Nephron (organoid): ENCODE results near the gene MOB3B.

Experiments
- H3K27ac Mint-ChIP-seq, 3 experiments: 2 replicates each; pipeline ENCODE4 v1.8.0; 2020; ENCODE audit warnings: mixed read lengths in 3 of 3, mild to moderate bottlenecking in 2 of 3, moderate library complexity in 1 of 3
- H3K27me3 Mint-ChIP-seq: 2 replicates; pipeline ENCODE4 v1.8.0; 2021; ENCODE audit warnings: low read depth, mild to moderate bottlenecking, moderate library complexity, mixed read lengths
- H3K36me3 Mint-ChIP-seq: 2 replicates; pipeline ENCODE4 v1.8.0; 2020; ENCODE audit warnings: low read depth, mixed read lengths
- H3K4me1 Mint-ChIP-seq: 2 replicates; pipeline ENCODE4 v1.8.0; 2020; ENCODE audit warnings: mixed read lengths
- H3K4me3 Mint-ChIP-seq, 3 experiments: 2 replicates each; pipeline ENCODE4 v1.8.0; 2020; ENCODE audit warnings: mild to moderate bottlenecking in 3 of 3, mixed read lengths in 3 of 3, moderate library complexity in 2 of 3
- H3K9me3 Mint-ChIP-seq: 2 replicates; pipeline ENCODE4 v1.8.0; 2020; ENCODE audit warnings: mixed read lengths
- TF ChIP-seq, protein P1 (sequence below), 3 experiments: fragments of 200-600 bp; sonication (generic); IDR thresholded peaks; one replicate each; pipeline ENCODE4 v1.5.0; 2021; ENCODE audit warnings: antibody characterized with exemption in 3 of 3; ENCODE audit not compliant: unreplicated experiment in 3 of 3

Gene MOB3B

DNA sequence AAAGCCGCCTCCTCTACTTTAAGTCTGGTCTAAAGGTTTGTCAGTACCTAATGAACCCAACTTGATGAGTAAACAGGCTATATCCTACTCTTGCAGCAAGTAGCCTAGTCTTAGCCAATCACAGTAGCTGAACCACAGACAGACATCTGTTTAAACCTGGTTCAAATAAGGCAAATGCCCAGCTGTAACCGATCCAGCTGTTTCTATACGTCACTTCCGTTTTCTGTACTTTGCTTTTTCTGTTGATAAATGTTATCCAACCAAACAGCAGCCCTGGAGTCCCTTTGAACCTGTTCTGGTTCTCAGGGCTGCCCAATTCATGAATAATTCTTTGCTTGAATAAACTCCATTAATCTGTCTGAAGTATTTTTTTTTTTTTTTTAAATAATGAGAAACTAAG, 155.8 kb downstream of the MOB3B start:
- peak overlapping the region; percentile 2 to 46 (median 36) for H3K27ac Mint-ChIP-seq

DNA sequence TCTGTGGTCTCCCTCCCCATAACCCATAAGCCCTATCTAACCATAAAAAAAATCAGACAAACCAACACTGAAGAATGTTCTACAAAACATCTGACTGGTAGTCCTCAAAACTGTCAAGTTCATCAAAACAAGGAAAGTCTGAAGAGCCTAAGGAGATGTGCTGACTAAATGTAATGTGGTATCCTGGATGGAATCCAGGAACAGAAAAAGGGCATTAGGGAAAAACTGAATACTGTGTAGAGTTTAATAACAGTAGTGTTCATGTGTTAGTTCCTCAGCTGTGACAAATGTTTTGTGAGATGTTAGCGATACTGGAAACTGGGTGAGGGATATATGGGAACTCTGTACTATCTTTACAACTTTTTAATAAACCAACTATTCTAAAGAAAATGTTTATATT, 157.0 kb downstream of the MOB3B start:
- Mint-ChIP-seq H3K36me3 (no peaks in the 10 kb centered on the region), H3K27me3 (peaks cover 4% of the 10 kb centered on the region), H3K4me1 (peaks cover 61% of the 10 kb centered on the region), H3K27ac (peak overlapping the region; percentile 23 to 85 (median 75)), H3K4me3 (no peak overlapping the region), H3K9me3 (no peaks in the 10 kb centered on the region)
- TF ChIP-seq, protein P1, sequence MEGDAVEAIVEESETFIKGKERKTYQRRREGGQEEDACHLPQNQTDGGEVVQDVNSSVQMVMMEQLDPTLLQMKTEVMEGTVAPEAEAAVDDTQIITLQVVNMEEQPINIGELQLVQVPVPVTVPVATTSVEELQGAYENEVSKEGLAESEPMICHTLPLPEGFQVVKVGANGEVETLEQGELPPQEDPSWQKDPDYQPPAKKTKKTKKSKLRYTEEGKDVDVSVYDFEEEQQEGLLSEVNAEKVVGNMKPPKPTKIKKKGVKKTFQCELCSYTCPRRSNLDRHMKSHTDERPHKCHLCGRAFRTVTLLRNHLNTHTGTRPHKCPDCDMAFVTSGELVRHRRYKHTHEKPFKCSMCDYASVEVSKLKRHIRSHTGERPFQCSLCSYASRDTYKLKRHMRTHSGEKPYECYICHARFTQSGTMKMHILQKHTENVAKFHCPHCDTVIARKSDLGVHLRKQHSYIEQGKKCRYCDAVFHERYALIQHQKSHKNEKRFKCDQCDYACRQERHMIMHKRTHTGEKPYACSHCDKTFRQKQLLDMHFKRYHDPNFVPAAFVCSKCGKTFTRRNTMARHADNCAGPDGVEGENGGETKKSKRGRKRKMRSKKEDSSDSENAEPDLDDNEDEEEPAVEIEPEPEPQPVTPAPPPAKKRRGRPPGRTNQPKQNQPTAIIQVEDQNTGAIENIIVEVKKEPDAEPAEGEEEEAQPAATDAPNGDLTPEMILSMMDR (IDR thresholded peaks at IDR 0.05; ENCODE audit: unreplicated experiment in 3 of 3): no peak

More for the DNA sequence above, 155.8 kb downstream of the MOB3B start:
- TF ChIP-seq, protein P1 (IDR thresholded peaks at IDR 0.05; ENCODE audit: unreplicated experiment in 3 of 3): no peak
- no peak overlapping the region for H3K4me3 Mint-ChIP-seq
- H3K9me3 Mint-ChIP-seq: no peaks in the 10 kb centered on the region
- no peaks in the 10 kb centered on the region for H3K36me3 Mint-ChIP-seq
- peaks cover 54% of the 10 kb centered on the region for H3K4me1 Mint-ChIP-seq
- peaks cover 4% of the 10 kb centered on the region for H3K27me3 Mint-ChIP-seq

DNA sequence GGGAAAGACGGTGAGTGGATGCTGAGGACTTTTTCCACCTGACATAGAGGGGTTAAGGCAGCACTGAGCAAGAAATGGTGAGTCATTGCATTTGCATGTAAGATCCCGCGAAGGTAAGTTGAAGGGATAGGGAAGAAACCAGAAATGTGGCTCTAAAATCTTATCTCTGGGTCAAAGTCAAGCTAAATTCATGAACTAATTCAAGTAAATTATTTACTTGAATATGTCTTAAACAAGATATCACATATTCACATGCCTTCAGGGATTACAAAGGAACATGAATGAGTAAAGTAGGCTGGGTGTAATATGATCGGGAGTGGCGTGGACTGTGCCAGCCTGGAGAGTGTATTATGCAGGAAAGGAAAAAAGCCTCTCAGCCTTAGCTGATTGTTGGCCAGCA, 158.2 kb downstream of the MOB3B start:
- TF ChIP-seq, protein P1 (IDR thresholded peaks at IDR 0.05; ENCODE audit: unreplicated experiment in 3 of 3): no peak
- no peaks in the 10 kb centered on the region for H3K9me3 Mint-ChIP-seq
- H3K4me1 Mint-ChIP-seq: peaks cover 63% of the 10 kb centered on the region
- peak overlapping the region; percentile 85 to 91 (median 87) for H3K27ac Mint-ChIP-seq
- no peaks in the 10 kb centered on the region for H3K36me3 Mint-ChIP-seq
- peaks cover 4% of the 10 kb centered on the region for H3K27me3 Mint-ChIP-seq
- no peak overlapping the region for H3K4me3 Mint-ChIP-seq

DNA sequence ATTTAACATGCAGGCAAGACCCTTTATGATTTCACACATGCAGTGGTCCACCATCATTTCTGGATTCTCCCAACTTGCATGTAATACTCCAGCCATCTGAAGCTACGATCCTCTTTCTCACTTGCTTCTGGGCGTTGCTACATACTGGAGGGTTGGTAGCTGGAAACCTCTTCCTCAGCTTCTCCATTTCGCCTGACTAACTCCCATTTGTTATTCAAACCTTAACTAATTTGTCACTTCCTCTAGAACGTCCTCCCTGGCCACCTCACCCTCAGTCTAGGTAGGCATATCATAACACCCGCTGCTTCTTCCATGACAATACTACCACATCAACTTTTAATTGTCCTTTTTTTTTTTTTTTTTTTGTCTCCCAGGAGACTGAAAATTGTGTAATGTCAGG, 160.0 kb downstream of the MOB3B start:
- TF ChIP-seq, protein P1 (IDR thresholded peaks at IDR 0.05; ENCODE audit: unreplicated experiment in 3 of 3): no peak
- Mint-ChIP-seq H3K27ac (peak overlapping the region; percentile 89 to 95 (median 90)), H3K36me3 (no peaks in the 10 kb centered on the region), H3K4me1 (peaks cover 80% of the 10 kb centered on the region), H3K4me3 (no peak overlapping the region), H3K27me3 (peaks cover 7% of the 10 kb centered on the region), H3K9me3 (no peaks in the 10 kb centered on the region)

DNA sequence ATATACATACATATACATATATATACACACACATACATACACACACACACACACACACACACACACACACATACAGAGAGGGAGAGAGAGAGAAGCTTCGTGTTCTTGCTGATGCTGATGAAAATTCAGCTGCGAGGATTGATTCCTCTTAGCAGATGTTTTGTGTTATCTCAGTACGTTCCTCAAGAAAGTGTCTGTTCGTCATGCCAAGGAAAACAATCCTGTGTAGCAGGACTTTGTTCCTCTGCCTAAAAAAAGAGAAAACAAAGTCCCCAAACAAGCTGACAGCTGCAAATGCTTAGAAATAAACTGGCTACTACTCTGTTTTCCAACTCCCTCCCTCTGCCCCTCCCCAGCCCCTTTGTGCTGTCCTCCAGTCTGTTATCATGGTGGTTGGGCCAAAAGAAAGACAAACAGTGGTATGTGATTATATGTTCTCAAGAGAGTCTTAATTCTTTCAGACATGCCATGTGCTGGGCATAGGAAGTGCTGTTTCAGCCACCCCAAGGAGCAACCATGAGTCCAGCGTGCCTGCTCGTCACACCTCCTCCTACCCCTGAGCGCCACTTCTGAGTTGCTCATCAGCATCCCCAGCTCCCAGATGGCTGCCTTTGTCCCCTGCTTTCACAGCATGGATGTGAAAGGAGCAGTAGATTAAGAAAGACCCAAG, 161.2 kb downstream of the MOB3B start:
- Mint-ChIP-seq H3K9me3 (no peaks in the 10 kb centered on the region), H3K27ac (peak overlapping the region; percentile 89 to 95 (median 90)), H3K4me1 (peaks cover 75% of the 10 kb centered on the region), H3K4me3 (peak overlapping the region; percentile 23 to 48 (median 39)), H3K36me3 (no peaks in the 10 kb centered on the region), H3K27me3 (peaks cover 3% of the 10 kb centered on the region)
- TF ChIP-seq, protein P1 (IDR thresholded peaks at IDR 0.05; ENCODE audit: unreplicated experiment in 3 of 3): no peak

DNA sequence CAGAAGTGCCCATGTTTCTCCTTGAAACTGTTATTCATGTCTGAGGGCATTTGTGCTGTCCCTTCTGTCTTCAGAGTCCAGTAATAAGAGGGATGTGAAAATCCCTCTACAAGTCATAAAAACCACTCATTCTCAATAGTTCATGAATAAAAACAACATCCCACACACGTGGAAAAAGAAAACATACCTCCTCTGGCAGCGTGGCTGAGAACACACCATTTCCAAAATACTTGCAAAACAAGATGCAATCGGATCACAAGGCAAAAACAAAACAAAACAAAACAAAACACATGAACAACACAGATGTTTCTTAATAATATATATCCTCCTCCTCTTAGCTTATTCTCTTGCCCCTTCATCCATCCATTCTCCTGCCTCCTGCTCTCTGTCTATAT, 161.7 kb downstream of the MOB3B start:
- no peaks in the 10 kb centered on the region for H3K36me3 Mint-ChIP-seq
- peak overlapping the region; percentile 89 to 95 (median 90) for H3K27ac Mint-ChIP-seq
- no peaks in the 10 kb centered on the region for H3K9me3 Mint-ChIP-seq
- TF ChIP-seq, protein P1 (IDR thresholded peaks at IDR 0.05; ENCODE audit: unreplicated experiment in 3 of 3): no peak
- H3K27me3 Mint-ChIP-seq: peaks cover 3% of the 10 kb centered on the region
- H3K4me3 Mint-ChIP-seq: peak overlapping the region; percentile 10 to 38 (median 13)
- H3K4me1 Mint-ChIP-seq: peaks cover 76% of the 10 kb centered on the region
